ENCODE results near the gene TBC1D2.

Gene TBC1D2

DNA sequence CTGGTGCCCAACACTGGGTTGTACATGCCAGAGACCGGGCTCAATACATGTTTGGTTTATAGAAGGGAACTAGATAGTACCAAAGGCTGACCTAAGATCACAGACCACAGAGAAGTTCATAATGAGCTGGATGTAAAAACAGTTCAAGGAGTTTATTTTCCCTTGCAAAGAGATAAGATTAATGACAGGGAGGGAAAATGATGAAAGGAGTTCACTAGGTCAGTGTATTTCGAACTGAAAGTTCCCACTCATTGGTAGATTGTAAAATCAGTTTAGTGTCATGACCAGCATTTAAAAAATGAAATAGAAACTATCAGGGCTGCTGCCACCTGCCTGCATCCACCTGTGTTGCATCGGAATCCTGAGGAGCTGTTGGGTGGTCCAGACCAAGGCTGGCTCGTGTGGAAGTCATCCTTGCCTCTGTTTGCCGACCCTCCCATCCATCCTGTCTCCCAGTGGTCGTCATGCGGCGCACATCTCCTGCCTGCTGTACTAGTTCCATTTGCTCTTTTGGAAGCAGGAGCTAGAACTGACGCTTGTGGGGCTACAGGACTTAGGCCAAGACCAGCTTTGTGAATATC lies 21.1 kb downstream of the TBC1D2 start:
- peak overlapping the region; percentile 77 for H3K27ac ChIP-seq
- CTCF ChIA-PET = interaction anchor here (0.6 to 1.5 kb wide), 3 partner anchors 8 to 161 kb away, joined by 3 to 4 read pairs (median 4); no protein-coding TSS in a partner anchor
- POLR2A ChIA-PET (ENCODE audit: low non-redundant PET) = interaction anchor here (1.0 kb wide), 1 partner anchor 17 kb away, joined by 3 read pairs; no protein-coding TSS in a partner anchor
- DNase-seq (ENCODE audit: low spot score) = no peak
- TF ChIP-seq, protein P1, sequence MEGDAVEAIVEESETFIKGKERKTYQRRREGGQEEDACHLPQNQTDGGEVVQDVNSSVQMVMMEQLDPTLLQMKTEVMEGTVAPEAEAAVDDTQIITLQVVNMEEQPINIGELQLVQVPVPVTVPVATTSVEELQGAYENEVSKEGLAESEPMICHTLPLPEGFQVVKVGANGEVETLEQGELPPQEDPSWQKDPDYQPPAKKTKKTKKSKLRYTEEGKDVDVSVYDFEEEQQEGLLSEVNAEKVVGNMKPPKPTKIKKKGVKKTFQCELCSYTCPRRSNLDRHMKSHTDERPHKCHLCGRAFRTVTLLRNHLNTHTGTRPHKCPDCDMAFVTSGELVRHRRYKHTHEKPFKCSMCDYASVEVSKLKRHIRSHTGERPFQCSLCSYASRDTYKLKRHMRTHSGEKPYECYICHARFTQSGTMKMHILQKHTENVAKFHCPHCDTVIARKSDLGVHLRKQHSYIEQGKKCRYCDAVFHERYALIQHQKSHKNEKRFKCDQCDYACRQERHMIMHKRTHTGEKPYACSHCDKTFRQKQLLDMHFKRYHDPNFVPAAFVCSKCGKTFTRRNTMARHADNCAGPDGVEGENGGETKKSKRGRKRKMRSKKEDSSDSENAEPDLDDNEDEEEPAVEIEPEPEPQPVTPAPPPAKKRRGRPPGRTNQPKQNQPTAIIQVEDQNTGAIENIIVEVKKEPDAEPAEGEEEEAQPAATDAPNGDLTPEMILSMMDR (conservative IDR thresholded peaks at IDR 0.05; ENCODE audit: low read depth) = no peak

DNA sequence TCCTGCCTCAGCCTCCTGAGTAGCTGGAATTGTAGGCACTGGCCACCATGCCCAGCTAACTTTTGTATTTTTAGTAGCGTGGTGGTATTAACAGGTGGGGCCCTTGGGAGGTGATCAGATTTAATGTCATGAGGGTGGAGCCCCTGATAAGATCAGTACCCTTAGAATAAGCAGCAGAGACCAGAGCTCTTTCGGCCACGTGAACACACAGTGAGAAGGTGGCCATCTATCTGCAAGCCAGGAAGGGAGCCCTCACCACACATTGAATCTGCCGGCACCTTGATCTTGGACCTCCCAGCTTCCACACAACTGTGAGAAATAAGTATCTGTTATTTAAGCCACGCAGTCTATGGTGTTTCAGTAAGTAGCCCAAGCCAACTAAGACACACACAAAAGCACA lies 22.5 kb downstream of the TBC1D2 start:
- TF ChIP-seq, protein P1 (conservative IDR thresholded peaks at IDR 0.05; ENCODE audit: low read depth) = no peak
- DNase-seq (ENCODE audit: low spot score) = no peak
- ChIA-PET POLR2A (ENCODE audit: low non-redundant PET) (no interaction called here), CTCF (interaction anchor here (1.0 kb wide), 1 partner anchor 31 kb away, joined by 3 read pairs; no protein-coding TSS in a partner anchor)
- peak overlapping the region; percentile 77 for H3K27ac ChIP-seq

DNA sequence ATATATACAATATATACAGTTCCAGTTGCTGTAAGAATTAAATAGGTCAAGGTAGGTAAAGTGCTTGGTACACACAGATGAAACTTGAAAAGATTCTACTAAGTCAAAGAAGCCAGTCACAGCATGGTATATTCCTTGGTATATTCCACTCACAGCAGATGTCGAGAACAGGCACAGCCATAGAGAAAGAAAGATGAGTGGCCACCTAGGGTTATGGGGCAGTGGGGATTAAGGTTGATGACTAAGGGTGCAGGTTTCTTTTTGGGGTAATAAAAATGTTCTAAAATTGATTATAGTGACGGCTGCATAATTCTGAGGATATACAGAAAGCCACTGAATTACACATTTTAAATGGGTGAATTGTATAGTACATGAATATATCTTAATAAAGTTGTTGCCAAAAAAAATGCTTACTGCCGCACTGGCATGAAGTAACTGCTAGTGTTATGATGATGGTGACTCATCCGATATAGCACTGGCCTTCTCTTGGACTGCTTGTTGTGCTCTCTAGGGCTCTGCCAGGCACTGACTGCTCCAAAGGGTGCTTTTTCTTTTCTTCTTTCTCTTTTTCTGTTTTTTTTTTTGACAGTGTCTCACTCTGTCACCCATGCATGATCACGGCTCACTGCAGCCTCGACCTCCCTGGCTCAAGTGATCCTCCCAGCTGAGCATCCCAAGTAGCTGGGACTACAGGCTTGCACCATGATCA lies 23.5 kb downstream of the TBC1D2 start:
- ChIA-PET POLR2A (ENCODE audit: low non-redundant PET) (no interaction called here), CTCF (interaction anchor here (0.6 to 1.0 kb wide), 3 partner anchors 32 to 1566 kb away, joined by 3 to 4 read pairs (median 3); no protein-coding TSS in a partner anchor)
- peak; percentile 68 for DNase-seq (ENCODE audit: low spot score)
- H3K27ac ChIP-seq = peak overlapping the region; percentile 77
- TF ChIP-seq, protein P1 (conservative IDR thresholded peaks at IDR 0.05; ENCODE audit: low read depth) = no peak

DNA sequence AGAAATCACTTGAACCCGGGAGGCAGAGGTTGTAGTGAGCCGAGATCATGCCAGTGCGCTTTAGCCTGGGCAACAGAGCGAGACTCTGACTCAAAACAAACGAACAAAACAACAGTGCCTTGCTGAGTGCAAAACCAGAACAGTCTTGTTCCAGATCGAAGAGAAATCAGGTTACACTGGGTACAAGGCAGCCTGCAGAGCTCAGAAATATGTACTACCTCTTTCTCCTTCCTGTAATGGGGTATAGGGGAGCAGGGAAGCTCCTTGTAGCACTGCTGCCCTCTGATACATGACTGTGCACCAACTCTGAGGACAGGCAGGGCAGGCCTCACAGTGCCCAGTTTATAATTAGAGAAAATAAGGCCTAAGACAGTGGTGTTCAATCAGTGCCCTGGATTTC lies 24.7 kb downstream of the TBC1D2 start:
- CTCF ChIA-PET = no interaction called here
- TF ChIP-seq, protein P1 (conservative IDR thresholded peaks at IDR 0.05; ENCODE audit: low read depth) = no peak
- no peak for DNase-seq (ENCODE audit: low spot score)
- POLR2A ChIA-PET (ENCODE audit: low non-redundant PET) = no interaction called here
- H3K27ac ChIP-seq = peak overlapping the region; percentile 57

DNA sequence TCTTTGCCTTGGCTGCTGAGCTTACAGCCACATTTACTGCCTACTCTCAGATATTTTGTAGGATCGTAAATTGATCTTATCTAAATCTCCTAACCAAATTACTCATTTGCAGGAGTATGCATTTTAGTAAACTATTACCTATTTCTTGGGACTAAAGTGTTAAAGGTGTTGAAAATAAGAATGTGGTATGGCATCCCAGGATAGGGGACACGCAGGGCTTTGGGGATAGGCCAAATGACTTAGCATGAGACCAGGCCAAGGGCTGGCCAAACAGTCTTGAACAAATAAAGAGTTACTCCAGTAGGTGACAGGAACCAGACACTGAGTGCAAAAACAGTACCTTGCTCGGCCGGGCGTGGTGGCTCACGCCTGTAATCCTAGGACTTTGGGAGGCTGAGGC lies 25.1 kb downstream of the TBC1D2 start:
- ChIA-PET CTCF (interaction anchor here (1.1 kb wide), 1 partner anchor 153 kb away, joined by 11 read pairs; no protein-coding TSS in a partner anchor), POLR2A (ENCODE audit: low non-redundant PET) (interaction anchor here (0.6 kb wide), 1 partner anchor 248 kb away, joined by 4 read pairs; no protein-coding TSS in a partner anchor)
- TF ChIP-seq, protein P1 (conservative IDR thresholded peaks at IDR 0.05; ENCODE audit: low read depth) = no peak
- no peak for DNase-seq (ENCODE audit: low spot score)
- peak overlapping the region; percentile 57 for H3K27ac ChIP-seq

DNA sequence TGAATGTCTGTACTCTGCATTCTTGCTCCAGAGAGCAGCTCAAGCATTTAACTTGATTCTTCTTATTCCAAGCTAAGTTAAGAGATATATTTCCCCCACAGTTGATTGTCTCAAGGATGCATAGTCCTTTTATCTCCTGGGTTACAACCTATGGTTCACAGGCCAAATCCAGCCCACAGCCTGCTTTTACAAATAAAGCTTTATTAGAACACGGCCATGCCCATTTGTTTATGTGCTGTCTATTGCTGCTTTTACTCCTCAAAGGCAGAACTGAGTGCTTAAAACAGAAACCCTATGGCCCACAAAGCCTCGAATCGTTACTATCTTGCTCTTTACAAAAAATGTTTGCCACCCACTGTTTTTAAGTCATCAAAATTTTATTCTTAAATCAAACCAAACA lies 25.8 kb downstream of the TBC1D2 start:
- H3K27ac ChIP-seq = peak overlapping the region; percentile 63
- TF ChIP-seq, protein P1 (conservative IDR thresholded peaks at IDR 0.05; ENCODE audit: low read depth) = no peak
- ChIA-PET CTCF (interaction anchor here (1.1 kb wide), 1 partner anchor 153 kb away, joined by 11 read pairs; no protein-coding TSS in a partner anchor), POLR2A (ENCODE audit: low non-redundant PET) (interaction anchor here (0.6 kb wide), 2 partner anchors 34 to 247 kb away, joined by 4 to 5 read pairs; no protein-coding TSS in a partner anchor)
- no peak for DNase-seq (ENCODE audit: low spot score)

Data from RWPE1 (cell line).